GM19324 (cell line): Measurements from ENCODE around the gene MAN2B1.
"Not testable (repeated sequence)": the region's sequence is repeated elsewhere in the genome, so short reads cannot be mapped to it uniquely, and the experiment has no call there.

ENCODE experiments used
- ATAC-seq: cut with Tn5 transposase; IDR thresholded peaks from one replicate; pipeline ENCODE4 v1.9.1; 2021; ENCODE audit warnings: mild to moderate bottlenecking, moderate library complexity; ENCODE audit not compliant: unreplicated experiment, low FRiP score

The MAN2B1 gene

DNA sequence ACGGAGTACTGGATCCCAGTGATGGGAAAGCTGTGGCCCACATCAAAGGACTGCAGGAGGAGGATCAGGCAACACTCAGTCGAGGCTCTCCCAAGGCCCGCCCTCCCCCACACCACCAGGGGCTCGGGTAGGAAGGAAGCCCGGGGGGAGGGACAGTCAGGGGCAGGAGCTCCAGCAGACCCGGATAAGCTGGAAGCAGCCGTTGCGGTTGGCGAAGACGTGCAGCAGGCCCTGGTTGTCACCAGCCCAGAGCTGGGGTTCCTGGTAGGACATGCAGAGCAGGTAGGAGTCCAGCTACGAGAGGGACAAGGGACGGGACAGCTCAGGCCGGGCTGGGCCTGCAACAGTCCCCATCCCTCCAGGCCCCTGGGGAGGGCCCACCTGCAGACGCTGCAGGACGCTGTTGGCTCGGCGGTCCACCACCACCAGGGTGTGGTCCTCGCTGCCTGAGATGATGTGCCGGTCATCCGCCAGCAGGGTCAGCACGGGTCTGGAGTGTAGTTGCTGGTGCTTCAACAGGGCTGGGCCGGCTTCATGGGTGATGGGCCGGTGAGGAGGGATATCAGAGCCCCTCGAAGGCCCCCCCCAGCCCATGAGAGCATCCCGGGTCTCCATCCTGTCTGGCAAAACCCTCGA is 23.2 kb upstream of the MAN2B1 start:
- no peak for ATAC-seq

GRCh38 chr19:12689012-12689411 is 22.5 kb upstream of the MAN2B1 start:
- ATAC-seq, result no peak

DNA sequence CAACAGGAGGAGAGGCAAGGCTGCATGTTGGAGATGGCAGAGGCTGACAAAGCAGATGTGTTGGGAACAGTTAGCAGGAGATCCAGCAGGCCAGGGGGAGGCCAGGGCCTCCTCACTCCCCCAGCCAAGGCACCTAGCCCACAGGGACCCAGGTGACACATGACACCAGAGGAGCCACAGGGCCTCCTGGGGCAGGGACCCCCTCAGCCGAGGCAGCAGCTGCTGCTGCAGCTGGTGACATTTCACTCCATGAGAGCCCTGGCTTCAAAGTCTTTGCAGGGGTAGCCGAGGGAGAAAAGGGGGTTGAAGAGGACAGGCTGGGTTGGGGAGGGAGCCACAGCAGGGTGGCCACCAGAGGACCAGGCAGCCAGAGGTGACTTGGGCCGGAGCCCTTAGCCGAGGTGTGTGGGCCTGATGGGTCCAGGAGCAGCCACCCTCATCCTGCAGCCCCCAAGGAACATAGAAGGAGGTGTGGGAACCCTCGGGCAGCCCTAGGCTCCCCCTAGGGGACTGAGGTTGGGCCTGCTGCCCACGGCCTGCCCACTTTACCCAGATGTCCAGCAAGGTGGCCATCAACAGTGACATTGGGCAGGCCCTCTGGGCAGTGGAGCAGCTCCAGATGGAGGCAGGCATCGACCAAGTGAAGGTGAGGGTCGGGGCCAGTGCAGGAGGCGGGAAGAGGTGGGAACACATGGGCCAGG is 21.1 kb upstream of the MAN2B1 start, which contains the start of gene GNG14:
TSS of gene GNG14 (plus strand) at position 503 of the 701 bp plus-strand sequence. CDS start at position 554, 51 bp downstream.
- ATAC-seq, result no peak

GRCh38 chr19:12685831-12686230 is 19.3 kb upstream of the MAN2B1 start:
- ATAC-seq, result no peak

DNA sequence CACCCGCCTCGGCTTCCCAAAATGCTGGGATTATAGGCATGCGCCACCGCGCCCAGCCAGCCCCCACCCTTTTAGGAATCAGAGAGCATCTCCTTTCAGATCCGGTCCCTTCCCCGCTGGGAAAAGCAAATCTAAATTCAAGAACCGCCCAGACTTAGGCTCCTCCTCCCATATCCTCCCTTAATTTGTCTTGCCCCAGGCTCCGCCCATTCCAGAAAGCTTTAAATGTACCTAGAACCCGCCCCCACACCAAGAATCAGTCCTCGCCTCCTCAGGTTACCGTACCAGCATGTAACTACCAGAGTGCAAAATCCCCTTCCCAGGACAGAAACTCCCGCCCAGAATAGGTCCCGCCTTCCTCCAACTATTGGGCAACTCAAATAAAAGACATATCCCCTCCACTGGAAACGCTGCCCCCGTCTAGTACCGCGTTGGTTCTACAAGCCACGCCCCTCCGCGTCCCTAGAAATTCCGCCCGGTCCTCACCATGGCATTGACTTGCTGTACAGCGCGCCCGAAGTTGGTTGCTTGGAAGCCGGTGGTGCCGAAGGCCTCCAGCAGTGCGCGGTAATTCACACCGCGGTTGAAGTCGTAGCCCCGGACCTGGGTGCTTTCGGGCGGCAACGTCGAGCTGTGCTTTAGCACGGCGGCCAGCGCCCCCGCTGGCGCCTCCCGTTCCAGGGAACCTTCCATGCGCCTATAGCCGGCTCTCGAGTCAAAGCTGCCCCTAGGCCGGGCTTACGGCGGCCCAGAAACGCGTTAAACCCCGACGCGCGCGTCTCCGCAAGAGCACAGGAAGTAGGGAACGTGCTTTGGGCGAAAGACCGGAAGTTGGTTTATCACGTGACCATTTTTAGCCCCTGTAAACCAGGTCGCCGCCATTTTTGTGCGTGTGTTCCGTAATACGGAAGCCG is 14.8 kb upstream of the MAN2B1 start, which contains the start of gene DHPS:
TSS of gene DHPS (minus strand) at position 807 of the 914 bp plus-strand sequence. CDS start at position 693, 114 bp downstream.
- peak; percentile 77 for ATAC-seq

DNA sequence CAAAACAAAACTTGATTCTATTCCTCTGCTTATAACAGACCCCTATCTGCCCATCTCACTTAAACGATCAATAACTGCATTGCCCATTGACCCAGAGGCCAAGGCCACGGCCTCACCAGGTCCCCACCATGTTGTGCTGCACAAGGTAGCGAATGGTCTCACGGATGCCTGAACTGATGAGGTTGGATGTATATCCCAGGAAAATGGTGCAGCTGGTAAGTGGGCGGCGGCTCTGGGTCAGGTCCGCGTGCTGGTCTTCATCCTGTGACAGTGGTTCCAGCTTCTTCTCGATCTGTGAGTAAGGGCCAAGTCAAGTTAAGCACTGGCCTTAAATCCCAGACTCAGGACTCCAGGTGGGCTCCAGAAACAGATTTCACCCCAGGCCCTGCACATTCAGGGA is 13.5 kb upstream of the MAN2B1 start:
- ATAC-seq, result no peak

- ATAC-seq, result not testable (repeated sequence)
Measured at GRCh38 chr19:12678039-12678438, 11.5 kb upstream of the MAN2B1 start.

- ATAC-seq, result no peak
Measured at GRCh38 chr19:12676928-12677327, 10.4 kb upstream of the MAN2B1 start.

GRCh38 chr19:12676384-12676792 is 9.8 kb upstream of the MAN2B1 start:
- ATAC-seq, result no peak

GRCh38 chr19:12675940-12676339 is 9.4 kb upstream of the MAN2B1 start:
- ATAC-seq, result no peak

DNA sequence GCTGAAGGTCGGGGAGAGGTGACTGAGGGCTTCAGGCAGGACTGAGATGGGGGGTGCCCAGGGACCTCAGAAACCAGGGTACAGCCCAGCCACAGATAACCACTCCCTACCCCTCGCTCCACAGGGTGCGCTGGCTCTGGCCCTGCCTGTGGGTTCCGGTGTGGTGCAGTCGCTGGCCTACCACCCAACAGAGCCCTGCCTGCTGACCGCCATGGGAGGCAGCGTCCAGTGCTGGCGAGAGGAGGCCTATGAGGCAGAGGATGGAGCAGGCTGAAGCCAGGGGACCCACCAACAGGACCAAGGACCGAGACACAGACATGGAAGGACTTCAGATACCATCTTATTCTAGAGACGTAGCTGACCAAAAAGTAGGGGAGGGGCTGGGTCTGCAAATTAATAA is 8.9 kb upstream of the MAN2B1 start:
- ATAC-seq, result no peak

GRCh38 chr19:12672744-12673143 is 6.2 kb upstream of the MAN2B1 start:
- ATAC-seq, result no peak

DNA sequence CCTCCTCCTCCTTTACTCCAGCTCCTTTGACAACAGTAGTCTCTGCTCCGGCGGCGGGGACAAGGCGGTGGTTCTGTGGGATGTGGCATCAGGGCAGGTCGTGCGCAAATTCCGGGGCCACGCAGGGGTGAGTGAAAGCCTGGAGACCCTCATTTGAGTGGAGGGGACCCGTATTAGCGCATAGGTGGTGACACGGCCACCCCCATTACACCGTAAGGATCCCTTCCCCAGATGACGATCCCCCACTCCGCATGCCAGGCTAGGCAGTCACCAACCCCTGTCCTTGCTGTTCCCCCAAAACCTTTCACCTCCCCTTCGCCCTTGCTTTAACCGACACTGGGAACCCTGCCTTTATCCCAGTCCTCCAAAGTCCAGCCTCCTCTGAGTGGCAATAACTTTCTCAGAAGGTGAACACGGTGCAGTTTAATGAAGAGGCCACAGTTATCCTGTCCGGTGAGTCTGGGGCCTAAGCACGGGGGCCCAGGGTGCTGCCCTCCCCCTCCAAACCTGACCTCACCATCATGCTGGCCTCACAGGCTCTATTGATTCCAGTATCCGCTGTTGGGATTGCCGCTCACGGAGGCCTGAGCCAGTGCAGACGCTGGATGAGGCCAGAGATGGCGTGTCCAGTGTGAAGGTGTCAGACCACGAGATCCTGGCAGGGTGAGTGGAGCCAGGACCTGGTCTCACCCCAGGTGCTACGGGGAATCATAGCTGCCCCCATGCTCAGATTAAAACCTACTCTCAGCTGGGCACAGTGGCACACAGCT is 3.8 kb upstream of the MAN2B1 start:
- no peak for ATAC-seq

- ATAC-seq, result peak; percentile 42
Measured at GRCh38 chr19:12669270-12670158, 3.0 kb upstream of the MAN2B1 start.

GRCh38 chr19:12668932-12669269 is 2.4 kb upstream of the MAN2B1 start:
- ATAC-seq, result peak; percentile 6

DNA sequence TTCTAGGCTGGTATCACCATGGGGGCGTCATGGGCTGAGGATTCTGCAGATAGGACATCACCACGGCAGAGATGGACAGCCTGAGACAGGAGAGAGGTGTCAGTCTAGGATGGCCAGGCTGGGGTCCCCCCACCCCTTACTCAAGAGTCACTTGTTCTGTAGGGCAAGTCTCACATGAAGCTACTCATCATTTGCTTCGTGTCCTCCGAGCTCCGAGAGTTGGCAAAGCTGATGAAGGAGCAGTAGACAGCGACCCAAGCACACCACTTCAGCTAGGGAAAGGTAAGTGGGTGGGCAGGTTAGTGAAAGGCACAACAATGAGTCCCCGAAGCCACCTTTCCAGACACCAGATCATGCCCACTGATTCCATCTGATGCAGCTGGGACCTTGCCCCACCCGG is 1.8 kb upstream of the MAN2B1 start:
- no peak for ATAC-seq

DNA sequence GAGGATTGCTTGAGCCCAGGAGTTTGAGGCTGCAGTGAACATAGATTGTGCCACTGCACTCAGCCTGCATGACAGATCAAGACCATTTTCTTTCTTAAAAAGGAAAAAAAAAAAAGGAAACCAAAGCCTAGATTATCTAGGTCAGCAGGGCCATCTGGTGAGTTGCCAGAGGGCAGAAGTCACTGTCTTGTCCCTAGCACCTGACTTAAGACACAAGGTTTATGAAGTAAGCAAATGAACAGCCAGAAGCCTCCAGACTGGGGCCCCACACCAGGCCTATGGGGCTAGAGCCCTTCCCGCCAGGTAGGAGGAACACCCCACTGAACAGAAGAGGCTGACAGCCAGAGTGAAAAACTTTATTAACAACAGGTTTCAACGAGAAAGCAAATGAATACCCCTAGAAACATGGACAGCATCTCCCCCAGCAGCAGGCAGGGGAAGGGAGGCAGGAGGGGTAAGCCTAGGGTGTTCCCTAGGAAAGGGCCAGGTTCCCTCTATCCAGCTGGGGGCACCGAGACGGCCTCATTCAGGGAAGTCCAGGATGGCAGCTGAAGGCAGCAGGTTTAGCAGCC is 1.3 kb upstream of the MAN2B1 start:
- no peak for ATAC-seq

DNA sequence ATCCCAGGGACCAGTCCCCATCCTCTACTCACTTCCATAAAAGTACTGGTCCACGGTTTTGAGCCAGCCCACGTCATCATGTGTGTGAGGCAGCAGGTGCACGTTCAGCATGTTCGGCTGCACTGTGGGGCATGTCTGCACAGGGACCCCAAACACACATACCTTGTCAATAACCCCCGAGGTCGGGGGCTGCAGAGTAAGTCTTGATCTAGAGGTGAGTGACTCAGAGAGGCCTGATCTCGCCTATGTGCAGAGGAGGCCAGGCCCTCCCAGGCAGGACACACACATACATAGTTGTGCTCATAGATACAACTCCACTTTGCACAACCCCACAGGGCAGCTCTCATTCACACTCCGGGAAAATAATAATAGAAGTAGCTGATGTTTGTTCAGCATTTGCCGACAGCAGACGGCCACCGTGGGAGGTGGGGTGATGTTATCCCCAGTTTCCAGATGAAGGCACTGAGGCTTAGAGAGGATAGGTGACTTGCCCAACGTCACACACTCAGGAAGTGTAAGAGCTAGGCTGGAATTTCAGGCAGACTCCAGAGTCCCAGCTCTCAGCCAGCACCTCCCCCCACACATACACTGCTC is 774 bp downstream of the MAN2B1 start:
- no peak for ATAC-seq

DNA sequence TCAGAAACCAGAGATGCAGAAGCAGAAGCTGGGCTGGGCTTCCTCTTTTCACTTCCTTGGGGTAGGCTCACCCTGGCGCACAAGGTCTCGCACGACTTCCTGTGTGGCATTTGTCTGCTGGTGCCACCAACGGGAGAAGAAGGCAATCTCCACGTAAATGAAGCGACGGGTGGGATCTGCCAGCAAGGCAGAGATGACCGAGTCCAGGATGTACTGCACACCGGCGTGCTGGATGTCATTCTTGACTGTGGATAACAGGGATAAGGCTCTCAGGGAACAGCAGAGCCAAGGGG is 1.3 kb downstream of the MAN2B1 start:
- no peak for ATAC-seq
